Peyer's patch (tissue), 4 donors: ENCODE measurements around the gene ARV1. TPM values are rescaled to one million over a fixed set of nuclear protein-coding genes. Genes with fewer than 3 reads are reported as not detected.

Source experiments
- DNase-seq, 3 donors: peaks; one replicate each; pipeline ENCODE4 v3.0.0-alpha.2; 2017 to 2019
- H3K27ac ChIP-seq, 4 donors: fragments of 200-600 bp; sonication (generic); one replicate each; pipeline ENCODE4 v1.5.1; 2016 to 2019
- H3K27me3 ChIP-seq, 2 donors: fragments of 200-600 bp; sonication (generic); one replicate each; pipeline ENCODE4 v1.5.1; 2019
- H3K36me3 ChIP-seq, 3 donors: fragments of 200-600 bp; sonication (generic); one replicate each; pipeline ENCODE4 v1.5.1; 2016 to 2019
- H3K4me1 ChIP-seq, 4 donors: fragments of 200-600 bp; sonication (generic); one replicate each; pipeline ENCODE4 v1.5.1; 2016 to 2019
- H3K4me3 ChIP-seq, 4 donors: fragments of 200-600 bp; sonication (generic); 1 replicate in 3 of 4; 2 replicates in 1 of 4; pipeline ENCODE4 v1.5.1; 2016 to 2019; ENCODE audit warnings: mild to moderate bottlenecking in 1 of 4
- H3K9me3 ChIP-seq, 4 donors: fragments of 200-600 bp; sonication (generic); one replicate each; pipeline ENCODE4 v1.5.1; 2016 to 2019; ENCODE audit warnings: mild to moderate bottlenecking in 1 of 4
- POLR2A ChIP-seq, 2 donors: fragments of 450-650 bp; IDR thresholded peaks; one replicate each; pipeline ENCODE4 v1.5.1; 2017; ENCODE audit warnings: antibody characterized with exemption in 2 of 2, mild to moderate bottlenecking in 2 of 2, moderate library complexity in 2 of 2
- total RNA-seq, 4 donors: library from RNA; depleted of rRNA; stranded (reverse); fragments of >200 nt; gene quantifications; one replicate each; pipeline ENCODE4 v1.1.0, GENCODE V29; 2016
- TF ChIP-seq, protein P1 (sequence below), 6 experiments: fragments of 450-650 bp in 4 of 6; fragments of 200-600 bp in 2 of 6; sonication (generic) in 1 of 6; IDR thresholded peaks; one replicate each; pipeline ENCODE4 v1.5.1; 2017 to 2019; ENCODE audit warnings: antibody characterized with exemption in 6 of 6, mild to moderate bottlenecking in 3 of 6, moderate library complexity in 1 of 6

The ARV1 gene
- total RNA-seq, 4 donors from 2014 or later, result 13.2 to 28.9 (median 21.0) TPM

- H3K27ac ChIP-seq, result no peak overlapping the region
- no peaks in the 10 kb centered on the region for H3K27me3 ChIP-seq
- peaks cover 0 to 12% (median 0%) of the 10 kb centered on the region in 3 donors for H3K36me3 ChIP-seq
- H3K4me3 ChIP-seq, result no peak overlapping the region
- peaks cover 0 to 4% (median 0%) of the 10 kb centered on the region in 4 donors for H3K4me1 ChIP-seq
- no peak for TF ChIP-seq POLR2A (IDR thresholded peaks at IDR 0.05)
- TF ChIP-seq, protein P1, sequence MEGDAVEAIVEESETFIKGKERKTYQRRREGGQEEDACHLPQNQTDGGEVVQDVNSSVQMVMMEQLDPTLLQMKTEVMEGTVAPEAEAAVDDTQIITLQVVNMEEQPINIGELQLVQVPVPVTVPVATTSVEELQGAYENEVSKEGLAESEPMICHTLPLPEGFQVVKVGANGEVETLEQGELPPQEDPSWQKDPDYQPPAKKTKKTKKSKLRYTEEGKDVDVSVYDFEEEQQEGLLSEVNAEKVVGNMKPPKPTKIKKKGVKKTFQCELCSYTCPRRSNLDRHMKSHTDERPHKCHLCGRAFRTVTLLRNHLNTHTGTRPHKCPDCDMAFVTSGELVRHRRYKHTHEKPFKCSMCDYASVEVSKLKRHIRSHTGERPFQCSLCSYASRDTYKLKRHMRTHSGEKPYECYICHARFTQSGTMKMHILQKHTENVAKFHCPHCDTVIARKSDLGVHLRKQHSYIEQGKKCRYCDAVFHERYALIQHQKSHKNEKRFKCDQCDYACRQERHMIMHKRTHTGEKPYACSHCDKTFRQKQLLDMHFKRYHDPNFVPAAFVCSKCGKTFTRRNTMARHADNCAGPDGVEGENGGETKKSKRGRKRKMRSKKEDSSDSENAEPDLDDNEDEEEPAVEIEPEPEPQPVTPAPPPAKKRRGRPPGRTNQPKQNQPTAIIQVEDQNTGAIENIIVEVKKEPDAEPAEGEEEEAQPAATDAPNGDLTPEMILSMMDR (IDR thresholded peaks at IDR 0.05), result no peak
- no peak for DNase-seq
- H3K9me3 ChIP-seq, result no peaks in the 10 kb centered on the region
Observed at GRCh38 chr1:230950404-230950803, 28.5 kb upstream of the ARV1 start.

GRCh38 chr1:230957580-230957989, 21.3 kb upstream of the ARV1 start:
- DNase-seq, result no peak
- H3K9me3 ChIP-seq, result no peaks in the 10 kb centered on the region
- peaks cover 0 to 24% (median 0%) of the 10 kb centered on the region in 3 donors for H3K36me3 ChIP-seq
- H3K27ac ChIP-seq, result no peak overlapping the region
- H3K27me3 ChIP-seq, result no peaks in the 10 kb centered on the region
- no peak overlapping the region for H3K4me3 ChIP-seq
- no peak for TF ChIP-seq POLR2A (IDR thresholded peaks at IDR 0.05)
- TF ChIP-seq, protein P1 (IDR thresholded peaks at IDR 0.05), result no peak
- no peaks in the 10 kb centered on the region for H3K4me1 ChIP-seq

GRCh38 chr1:230958370-230958769, 20.5 kb upstream of the ARV1 start:
- Histone ChIP-seq H3K27ac (no peak overlapping the region), H3K36me3 (peaks cover 0 to 23% (median 0%) of the 10 kb centered on the region in 3 donors), H3K27me3 (no peaks in the 10 kb centered on the region), H3K4me3 (no peak overlapping the region), H3K4me1 (no peaks in the 10 kb centered on the region), H3K9me3 (no peaks in the 10 kb centered on the region)
- no peak for DNase-seq
- TF ChIP-seq, protein P1 (IDR thresholded peaks at IDR 0.05), result no peak

DNA sequence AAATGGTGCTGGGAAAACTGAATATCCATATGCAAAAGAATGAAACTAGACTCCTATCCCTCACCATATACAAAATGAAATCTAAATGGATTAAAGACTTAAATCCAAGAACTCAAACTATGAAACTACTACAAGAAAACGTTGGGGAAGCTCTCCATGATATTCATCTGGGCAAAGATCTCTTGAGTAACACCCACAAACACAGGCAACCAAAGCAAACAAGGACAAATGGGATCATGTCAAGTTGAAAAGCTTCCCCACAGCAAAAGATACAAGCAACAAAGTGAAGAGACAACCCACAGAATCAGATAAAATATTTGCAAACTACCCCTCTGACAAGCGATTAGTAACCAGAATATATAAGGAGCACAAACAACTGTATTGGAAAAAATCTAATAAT, 14.0 kb upstream of the ARV1 start:
- Histone ChIP-seq H3K27me3 (no peaks in the 10 kb centered on the region), H3K4me1 (peaks cover 0 to 11% (median 0%) of the 10 kb centered on the region in 4 donors), H3K9me3 (no peaks in the 10 kb centered on the region), H3K4me3 (no peak overlapping the region), H3K27ac (no peak overlapping the region), H3K36me3 (no peaks in the 10 kb centered on the region)
- TF ChIP-seq, protein P1 (IDR thresholded peaks at IDR 0.05), result no peak
- no peak for TF ChIP-seq POLR2A (IDR thresholded peaks at IDR 0.05)
- DNase-seq, result no peak

GRCh38 chr1:230965535-230965934, 13.4 kb upstream of the ARV1 start:
- peaks cover 0 to 11% (median 0%) of the 10 kb centered on the region in 4 donors for H3K4me1 ChIP-seq
- no peak overlapping the region for H3K4me3 ChIP-seq
- no peaks in the 10 kb centered on the region for H3K9me3 ChIP-seq
- H3K36me3 ChIP-seq, result no peaks in the 10 kb centered on the region
- no peaks in the 10 kb centered on the region for H3K27me3 ChIP-seq
- no peak for TF ChIP-seq POLR2A (IDR thresholded peaks at IDR 0.05)
- TF ChIP-seq, protein P1 (IDR thresholded peaks at IDR 0.05), result no peak
- H3K27ac ChIP-seq, result no peak overlapping the region
- no peak for DNase-seq

GRCh38 chr1:230966358-230966873, 12.5 kb upstream of the ARV1 start:
- H3K4me3 ChIP-seq, result no peak overlapping the region
- no peak overlapping the region for H3K27ac ChIP-seq
- TF ChIP-seq, protein P1 (IDR thresholded peaks at IDR 0.05), result no peak
- TF ChIP-seq POLR2A (IDR thresholded peaks at IDR 0.05), result no peak
- H3K36me3 ChIP-seq, result no peaks in the 10 kb centered on the region
- no peaks in the 10 kb centered on the region for H3K9me3 ChIP-seq
- no peaks in the 10 kb centered on the region for H3K27me3 ChIP-seq
- H3K4me1 ChIP-seq, result peaks cover 0 to 11% (median 0%) of the 10 kb centered on the region in 4 donors
- no peak for DNase-seq
